GM12892 (cell line): ENCODE measurements around the gene SESTD1.
"Not testable (repeated sequence)": the region's sequence is repeated elsewhere in the genome, so short reads cannot be mapped to it uniquely, and the experiment has no call there.

Source experiments
- DNase-seq: peaks from one replicate; pipeline ENCODE4 v3.0.0; 2011; ENCODE audit not compliant: insufficient read length
- FAIRE-seq: peaks from 2 replicates; lab custom pipeline; 2011; peaks lifted over from hg19 to GRCh38; lab: Jason Lieb, UNC
- POLR2A ChIP-seq: IDR thresholded peaks from 2 replicates; pipeline ENCODE4 v1.6.1; 2011; ENCODE audit warnings: low read depth, low read length, control low read depth
- POLR2AphosphoS5 ChIP-seq: IDR thresholded peaks from 2 replicates; pipeline ENCODE4 v1.6.1; 2011; ENCODE audit warnings: low read depth, low read length, control low read depth
- TAF1 ChIP-seq: IDR thresholded peaks from 2 replicates; pipeline ENCODE4 v1.6.1; 2011; ENCODE audit warnings: low read depth, mild to moderate bottlenecking, control low read depth, low read length, borderline replicate concordance

SESTD1 gene

DNA sequence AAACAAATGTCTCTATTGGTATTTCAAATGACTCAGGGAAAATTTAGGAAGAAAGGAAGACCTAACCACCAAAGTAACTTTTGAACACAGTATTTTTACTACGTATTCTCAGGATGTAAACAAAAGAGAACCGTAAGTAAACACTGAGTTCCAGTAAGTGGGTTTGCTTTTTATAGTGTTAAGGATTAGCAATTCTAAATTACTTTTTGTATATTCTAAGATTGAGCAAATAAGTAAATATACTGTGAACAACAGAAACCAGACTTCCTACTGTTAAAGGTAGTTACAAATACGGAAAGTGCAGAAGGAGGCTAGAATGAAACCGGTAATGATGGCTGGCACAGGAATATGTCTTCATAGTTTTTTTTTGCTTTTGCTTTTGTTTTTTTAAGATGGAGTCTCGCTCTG, 31.5 kb downstream of the SESTD1 start:
- DNase-seq (no peak), FAIRE-seq (no peak)
- no peak for TF ChIP-seq POLR2A
- TF ChIP-seq POLR2AphosphoS5 = no peak
- TF ChIP-seq TAF1 = no peak

- FAIRE-seq = no peak
- TF ChIP-seq TAF1 = no peak
- no peak for TF ChIP-seq POLR2A
- TF ChIP-seq POLR2AphosphoS5 = no peak
- DNase-seq = no peak
Measured at GRCh38 chr2:179226961-179227259, 37.7 kb downstream of the SESTD1 start.

DNA sequence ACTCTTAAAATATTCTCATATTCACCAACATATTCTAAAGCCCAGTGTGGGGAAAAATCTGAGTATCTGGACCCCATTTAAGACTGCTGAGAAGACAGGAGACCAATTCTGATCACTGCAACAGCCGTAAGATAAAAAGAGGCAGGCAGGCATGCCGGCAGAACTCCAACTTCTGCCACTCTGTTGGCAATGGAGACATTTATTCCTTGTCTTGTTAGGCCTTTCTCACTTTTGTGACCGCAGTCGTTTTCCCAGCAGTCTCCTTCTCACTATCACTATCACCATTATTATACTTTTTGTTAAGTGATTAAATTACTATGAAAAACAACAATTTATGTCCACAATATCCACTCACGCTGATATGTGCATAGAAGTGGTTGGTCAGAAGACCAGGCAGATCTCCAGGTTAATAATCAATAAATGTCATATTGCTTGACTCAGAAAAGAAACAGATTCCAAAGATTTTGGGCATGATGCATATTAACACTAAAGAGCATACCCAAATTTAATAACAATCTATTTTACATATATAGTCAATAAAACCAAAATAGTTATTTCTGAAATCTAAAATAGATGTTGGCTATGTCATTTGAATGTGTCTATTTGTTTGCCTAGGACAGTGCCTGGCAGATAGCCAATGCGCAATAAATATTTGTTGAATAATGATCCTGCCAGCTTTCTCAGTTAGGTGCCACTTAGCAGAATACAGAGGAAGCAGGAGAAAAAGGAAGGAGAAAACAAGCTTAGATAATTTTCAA, 38.2 kb downstream of the SESTD1 start:
- no peak for FAIRE-seq
- TF ChIP-seq TAF1 (no peak), POLR2AphosphoS5 (no peak), POLR2A (no peak)
- DNase-seq = no peak

DNA sequence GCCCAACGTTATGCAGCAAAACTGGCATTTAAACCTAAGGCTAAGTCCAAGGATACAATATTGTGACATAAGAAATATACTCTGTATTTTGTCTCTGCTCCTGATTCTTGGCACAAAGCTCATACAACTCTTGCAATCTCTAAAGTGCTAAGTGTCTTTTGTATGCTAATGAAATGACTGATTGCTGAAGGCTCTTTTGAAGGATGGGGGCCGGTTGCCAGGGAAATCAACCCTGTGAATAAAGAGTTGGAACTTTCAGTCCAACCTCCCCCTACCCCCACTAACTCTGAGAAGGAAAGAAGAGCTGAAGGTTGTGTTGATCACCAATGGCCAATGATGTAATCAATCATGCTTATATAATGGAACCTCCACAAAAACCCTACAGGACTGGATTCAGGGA, 40.3 kb downstream of the SESTD1 start:
- FAIRE-seq (peak; percentile 24), DNase-seq (no peak)
- TF ChIP-seq TAF1 = no peak
- TF ChIP-seq POLR2A = no peak
- TF ChIP-seq POLR2AphosphoS5 = no peak

DNA sequence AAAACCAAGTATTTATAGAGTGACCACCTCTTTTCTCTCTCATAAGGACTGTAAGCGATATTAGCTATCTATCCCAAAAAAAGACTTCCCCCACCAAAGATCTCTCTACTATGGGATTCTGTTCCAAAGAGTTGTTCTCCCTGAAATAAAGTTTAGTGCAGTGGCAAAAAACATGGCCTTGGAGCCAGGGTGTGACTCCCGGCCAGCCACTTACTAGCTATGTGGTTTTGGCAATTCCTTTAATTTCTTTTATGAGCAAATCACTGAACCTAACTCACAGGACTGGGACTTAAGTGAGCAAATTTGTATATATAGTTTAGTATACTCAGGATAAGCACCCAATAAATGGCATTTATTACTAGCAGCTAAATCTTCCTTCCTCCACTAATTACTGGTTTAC, 42.6 kb downstream of the SESTD1 start:
- FAIRE-seq (no peak), DNase-seq (no peak)
- TF ChIP-seq TAF1 = no peak
- no peak for TF ChIP-seq POLR2AphosphoS5
- no peak for TF ChIP-seq POLR2A

- FAIRE-seq (peak; percentile 93), DNase-seq (peak; percentile 13)
- no peak for TF ChIP-seq POLR2A
- TF ChIP-seq POLR2AphosphoS5 = no peak
- TF ChIP-seq TAF1 = no peak
Measured at GRCh38 chr2:179218848-179219594, 45.6 kb downstream of the SESTD1 start.

DNA sequence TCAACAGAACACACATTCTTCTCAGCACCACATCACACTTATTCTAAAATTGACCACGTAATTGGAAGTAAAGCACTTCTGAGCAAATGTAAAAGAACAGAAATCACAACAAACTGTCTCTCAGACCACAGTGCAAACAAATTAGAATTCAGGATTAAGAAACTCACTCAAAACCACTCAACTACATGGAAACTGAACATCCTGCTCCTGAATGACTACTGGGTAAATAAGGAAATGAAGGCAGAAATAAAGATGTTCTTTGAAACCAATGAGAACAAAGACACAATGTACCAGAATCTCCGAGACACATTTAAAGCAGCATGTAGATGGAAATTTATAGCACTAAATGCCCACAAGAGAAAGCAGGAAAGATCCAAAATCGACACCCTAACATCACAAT, 50.0 kb downstream of the SESTD1 start:
- FAIRE-seq, DNase-seq: not testable (repeated sequence)

GRCh38 chr2:179211355-179211754, 53.3 kb downstream of the SESTD1 start:
- FAIRE-seq (no peak), DNase-seq (no peak)

DNA sequence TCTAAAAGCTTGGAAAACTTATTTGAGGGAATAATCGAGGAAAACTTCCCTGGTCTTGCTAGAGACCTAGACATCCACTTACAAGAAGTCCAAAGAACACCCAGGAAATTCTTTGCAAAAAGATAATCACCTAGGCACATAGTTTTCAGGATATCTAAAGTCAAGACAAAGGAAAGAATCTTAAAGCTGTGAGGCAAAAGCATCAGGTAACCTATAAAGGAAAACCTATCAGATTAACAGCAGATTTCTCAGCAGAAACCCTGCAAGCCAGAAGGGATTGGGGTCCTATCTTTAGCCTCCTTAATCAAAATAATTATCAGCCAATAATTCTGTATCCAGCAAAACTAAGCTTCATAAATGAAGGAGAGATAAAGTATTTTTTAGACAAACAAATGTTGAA, 56.4 kb downstream of the SESTD1 start:
- not testable (repeated sequence) for DNase-seq, FAIRE-seq

More at GRCh38 chr2:179211355-179211754, 53.3 kb downstream of the SESTD1 start:
- TF ChIP-seq POLR2A (no peak), TAF1 (no peak), POLR2AphosphoS5 (no peak)

DNA sequence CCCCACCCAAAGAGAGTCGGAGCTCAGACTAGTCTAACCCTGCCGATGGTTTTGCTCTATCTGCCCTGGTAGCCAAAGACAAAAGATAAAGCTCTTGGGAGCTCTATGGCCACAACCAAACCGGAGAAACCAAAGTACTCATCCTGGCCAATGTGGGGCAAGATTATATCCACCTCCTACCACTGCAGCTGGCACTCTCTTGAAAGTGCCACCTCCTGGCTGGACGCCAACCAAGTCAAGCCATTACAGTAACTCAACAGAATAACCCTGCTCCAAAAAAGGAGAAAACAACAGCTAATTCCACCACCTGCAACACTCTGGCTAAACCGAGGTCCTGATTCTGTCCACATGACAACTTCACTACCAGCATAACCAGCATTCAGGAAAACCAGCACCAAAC, 57.6 kb downstream of the SESTD1 start:
- DNase-seq = no peak
- TF ChIP-seq TAF1 = no peak
- TF ChIP-seq POLR2AphosphoS5 = no peak
- no peak for TF ChIP-seq POLR2A
- FAIRE-seq = no peak

DNA sequence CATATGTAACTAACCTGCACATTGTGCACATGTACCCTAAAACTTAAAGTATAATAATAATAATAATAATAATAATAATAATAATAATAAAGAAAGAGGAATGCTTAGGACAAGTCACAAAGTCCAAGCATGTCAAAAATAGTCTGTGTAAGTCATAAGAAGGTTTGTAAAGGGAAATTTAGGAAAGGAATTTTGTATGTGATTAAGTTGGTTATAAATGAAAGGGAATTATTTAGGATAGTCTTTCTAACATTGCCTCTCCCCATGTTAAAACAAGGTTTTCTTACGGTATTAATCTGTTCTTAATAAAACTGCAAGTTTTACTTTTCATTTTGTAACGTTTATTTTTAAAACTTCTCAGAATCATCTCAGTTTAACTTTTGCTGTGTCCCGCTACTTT, 62.8 kb downstream of the SESTD1 start:
- FAIRE-seq (no peak), DNase-seq (no peak)
- TF ChIP-seq TAF1 (no peak), POLR2A (no peak), POLR2AphosphoS5 (no peak)

DNA sequence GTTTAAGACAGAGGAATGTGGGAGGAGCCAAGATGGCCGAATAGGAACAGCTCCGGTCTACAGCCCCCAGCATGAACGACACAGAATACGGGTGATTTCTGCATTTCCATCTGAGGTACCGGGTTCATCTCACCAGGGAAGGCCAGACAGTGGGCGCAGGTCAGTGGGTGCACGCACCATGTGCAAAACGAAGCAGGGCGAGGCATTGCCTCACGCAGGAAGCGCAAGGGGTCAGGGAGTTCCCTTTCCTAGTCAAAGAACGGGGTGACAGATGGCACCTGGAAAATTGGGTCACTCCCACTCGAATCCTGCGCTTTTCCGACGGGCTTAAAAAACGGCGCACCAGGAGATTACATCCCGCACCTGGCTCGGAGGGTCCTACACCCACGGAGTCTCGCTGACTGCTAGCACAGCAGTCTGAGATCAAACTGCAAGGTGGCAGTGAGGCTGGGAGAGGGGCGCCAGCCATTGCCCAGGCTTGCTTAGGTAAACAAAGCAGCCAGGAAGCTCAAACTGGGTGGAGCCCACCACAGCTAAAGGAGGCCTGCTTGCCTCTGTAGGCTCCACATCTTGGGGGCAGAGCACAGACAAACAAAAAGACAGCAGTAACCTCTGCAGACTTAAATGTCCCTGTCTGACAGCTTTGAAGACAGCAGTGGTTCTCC, 68.6 kb downstream of the SESTD1 start:
- not testable (repeated sequence) for FAIRE-seq, DNase-seq

DNA sequence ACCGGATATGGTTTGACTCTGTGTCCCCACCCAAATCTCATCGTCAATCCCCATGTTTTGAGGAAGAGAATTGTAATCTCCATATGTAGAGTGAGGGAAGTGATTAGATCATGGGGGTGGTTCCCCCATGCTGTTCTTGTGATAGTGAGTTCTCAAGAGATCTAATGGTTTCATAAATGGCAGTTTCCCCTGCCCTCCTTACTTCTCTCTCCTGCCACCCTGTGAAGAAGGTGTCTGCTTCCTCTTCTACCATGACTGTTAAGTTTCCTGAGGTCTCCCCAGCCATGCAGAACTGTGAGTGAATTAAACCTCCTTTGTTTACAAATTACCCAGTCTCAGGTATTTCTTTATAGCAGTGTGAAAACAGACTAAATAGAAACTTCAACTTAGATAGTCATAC, 69.5 kb downstream of the SESTD1 start:
- TF ChIP-seq POLR2AphosphoS5 = no peak
- no peak for TF ChIP-seq POLR2A
- no peak for TF ChIP-seq TAF1
- DNase-seq (no peak), FAIRE-seq (no peak)
